Breast epithelium (tissue), 3 donors: Measurements from ENCODE around the gene DLX6.

Experiments used
- CTCF ChIP-seq, 3 donors: fragments of 450-650 bp; IDR thresholded peaks; one replicate each; pipeline ENCODE4 v1.5.1; 2016 to 2017; ENCODE audit warnings: antibody characterized with exemption in 3 of 3, mild to moderate bottlenecking in 3 of 3, moderate library complexity in 3 of 3
- POLR2A ChIP-seq: fragments of 450-650 bp; IDR thresholded peaks from one replicate; pipeline ENCODE4 v1.6.1; 2016; ENCODE audit warnings: antibody characterized with exemption, mild to moderate bottlenecking, moderate library complexity
- POLR2AphosphoS5 ChIP-seq, 3 donors: sonication (generic); formaldehyde crosslinking; IDR thresholded peaks; one replicate each; pipeline ENCODE4 v1.6.1; 2017; ENCODE audit warnings: antibody characterized with exemption in 3 of 3

DNA sequence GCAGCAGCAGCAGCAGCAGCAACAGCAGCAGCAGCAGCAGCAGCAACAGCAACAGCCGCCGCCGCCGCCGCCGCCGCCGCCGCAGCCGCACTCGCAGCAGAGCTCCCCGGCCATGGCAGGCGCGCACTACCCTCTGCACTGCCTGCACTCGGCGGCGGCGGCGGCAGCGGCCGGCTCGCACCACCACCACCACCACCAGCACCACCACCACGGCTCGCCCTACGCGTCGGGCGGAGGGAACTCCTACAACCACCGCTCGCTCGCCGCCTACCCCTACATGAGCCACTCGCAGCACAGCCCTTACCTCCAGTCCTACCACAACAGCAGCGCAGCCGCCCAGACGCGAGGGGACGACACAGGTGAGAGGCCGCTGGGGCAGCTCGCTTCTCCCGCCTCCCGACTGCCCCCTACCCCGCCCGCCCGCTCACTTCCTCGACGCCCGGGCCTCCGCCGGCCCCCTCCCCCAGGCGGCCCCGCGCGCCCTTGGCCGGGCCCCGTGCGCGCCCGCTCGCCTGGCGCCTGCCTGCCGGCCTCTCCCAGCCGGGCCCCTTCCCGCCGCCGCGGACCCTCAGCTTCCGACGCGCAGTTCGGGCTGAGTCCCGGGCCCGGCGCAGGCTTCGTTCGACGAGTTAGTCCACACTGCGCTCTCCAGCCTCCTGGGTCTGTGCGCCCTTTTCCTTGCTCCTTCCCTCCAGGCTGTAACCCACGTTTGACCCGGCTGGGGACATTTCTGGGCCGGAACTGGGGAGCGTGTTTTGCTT, 882 bp downstream of the DLX6 start:
- TF ChIP-seq CTCF (IDR thresholded peaks at IDR 0.05) (no peak), POLR2A (no peak), POLR2AphosphoS5 (IDR thresholded peaks at IDR 0.05) (no peak)
